Smooth muscle cell (in vitro differentiated cells): ENCODE results near the gene DCDC1. TPM values are rescaled to one million over a fixed set of nuclear protein-coding genes. Genes with fewer than 3 reads are reported as not detected.

Experiments used
- DNase-seq: peaks from one replicate; lab custom pipeline; 2025; ENCODE audit not compliant: unreplicated experiment; lab: John Stamatoyannopoulos, UW
- H2AFZ ChIP-seq: fragments of 200-600 bp; sonication (generic); 2 replicates; pipeline ENCODE4 v1.6.0; 2016; ENCODE audit warnings: antibody characterized with exemption, low read depth, mild to moderate bottlenecking
- H3F3A ChIP-seq: fragments of 200-600 bp; sonication (generic); 2 replicates; pipeline ENCODE4 v1.6.0; 2017; ENCODE audit warnings: antibody characterized with exemption, low read depth
- H3K27ac ChIP-seq: fragments of 200-600 bp; sonication (generic); 2 replicates; pipeline ENCODE4 v1.5.1; 2016; ENCODE audit warnings: low read depth, mild to moderate bottlenecking
- H3K27me3 ChIP-seq: fragments of 200-600 bp; sonication (generic); 2 replicates; pipeline ENCODE4 v1.6.1; 2016; ENCODE audit warnings: low read depth, mild to moderate bottlenecking
- H3K36me3 ChIP-seq: fragments of 200-600 bp; sonication (generic); 2 replicates; pipeline ENCODE4 v1.5.1; 2016; ENCODE audit warnings: low read depth
- H3K4me1 ChIP-seq: fragments of 200-600 bp; sonication (generic); 2 replicates; pipeline ENCODE4 v1.5.1; 2016; ENCODE audit warnings: low read depth
- H3K4me2 ChIP-seq: fragments of 200-600 bp; sonication (generic); 2 replicates; pipeline ENCODE4 v1.6.0; 2016; ENCODE audit warnings: mild to moderate bottlenecking
- H3K4me3 ChIP-seq: fragments of 200-600 bp; sonication (generic); 2 replicates; pipeline ENCODE4 v1.5.1; 2016; ENCODE audit warnings: mild to moderate bottlenecking
- H3K79me2 ChIP-seq: fragments of 200-600 bp; sonication (generic); 2 replicates; pipeline ENCODE4 v1.6.0; 2016; ENCODE audit warnings: low read depth, mild to moderate bottlenecking
- H3K9ac ChIP-seq: fragments of 200-600 bp; sonication (generic); 2 replicates; pipeline ENCODE4 v1.6.0; 2016; ENCODE audit warnings: low read depth
- H3K9me3 ChIP-seq: fragments of 200-600 bp; sonication (generic); replicated peaks from 2 replicates; pipeline ENCODE4 v1.5.1; 2016; ENCODE audit warnings: low read depth
- H4K20me1 ChIP-seq: fragments of 200-600 bp; sonication (generic); 2 replicates; pipeline ENCODE4 v1.6.0; 2016; ENCODE audit warnings: low read depth
- WGBS: methylation state at CpG from one replicate; pipeline ENCODE4 v1.1.7; 2016; ENCODE audit warnings: low lambda C conversion rate; 5-methylcytosine and 5-hydroxymethylcytosine counted together
- polyA plus RNA-seq: library from polyadenylated mRNA; unstranded; fragments of >200 nt; fragmentation: Nextera tagmentation; extraction: Ambion mirVana; gene quantifications from 2 replicates; pipeline ENCODE4 v1.2.1, GENCODE V29; 2016
- total RNA-seq: library from RNA; depleted of rRNA; stranded (reverse); fragments of >200 nt; gene quantifications from 2 replicates; pipeline ENCODE4 v1.2.3, GENCODE V29; 2014
- TF ChIP-seq, protein P1 (sequence below): fragments of 200-600 bp; sonication (generic); IDR thresholded peaks from 2 replicates; pipeline ENCODE4 v1.5.1; 2017; ENCODE audit warnings: borderline replicate concordance, mild to moderate bottlenecking, antibody characterized with exemption; ENCODE audit not compliant: insufficient read depth, poor library complexity, severe bottlenecking

DCDC1 gene
- total and polyA plus RNA-seq, 2 experiments from 2014 or later = 0.39 to 0.45 TPM

DNA sequence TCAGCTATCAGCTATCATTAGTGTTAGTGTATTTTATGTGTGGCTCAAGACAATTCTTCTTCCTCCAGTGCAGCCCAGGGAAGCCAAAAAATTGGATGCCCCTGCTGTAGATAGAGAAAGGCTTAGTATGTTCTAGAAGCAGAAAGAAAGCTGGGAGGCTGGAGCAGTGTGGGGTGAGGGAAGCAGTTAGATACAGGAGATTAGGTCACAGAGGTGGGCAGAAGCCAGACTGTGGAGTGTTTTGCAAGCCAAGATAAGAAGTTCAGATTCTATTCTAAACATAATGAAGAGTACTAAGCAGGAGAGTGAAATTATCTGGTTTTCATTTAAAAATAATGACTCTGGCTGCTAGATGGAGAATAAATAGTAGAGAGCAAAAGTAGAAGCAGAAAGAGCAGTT, 381.7 kb downstream of the DCDC1 start:
- H3K27me3 ChIP-seq = no peaks in the 10 kb centered on the region
- no peak overlapping the region for H2AFZ ChIP-seq
- H3F3A ChIP-seq = no peaks in the 10 kb centered on the region
- no peak overlapping the region for H3K27ac ChIP-seq
- no peaks in the 10 kb centered on the region for H3K79me2 ChIP-seq
- TF ChIP-seq, protein P1, sequence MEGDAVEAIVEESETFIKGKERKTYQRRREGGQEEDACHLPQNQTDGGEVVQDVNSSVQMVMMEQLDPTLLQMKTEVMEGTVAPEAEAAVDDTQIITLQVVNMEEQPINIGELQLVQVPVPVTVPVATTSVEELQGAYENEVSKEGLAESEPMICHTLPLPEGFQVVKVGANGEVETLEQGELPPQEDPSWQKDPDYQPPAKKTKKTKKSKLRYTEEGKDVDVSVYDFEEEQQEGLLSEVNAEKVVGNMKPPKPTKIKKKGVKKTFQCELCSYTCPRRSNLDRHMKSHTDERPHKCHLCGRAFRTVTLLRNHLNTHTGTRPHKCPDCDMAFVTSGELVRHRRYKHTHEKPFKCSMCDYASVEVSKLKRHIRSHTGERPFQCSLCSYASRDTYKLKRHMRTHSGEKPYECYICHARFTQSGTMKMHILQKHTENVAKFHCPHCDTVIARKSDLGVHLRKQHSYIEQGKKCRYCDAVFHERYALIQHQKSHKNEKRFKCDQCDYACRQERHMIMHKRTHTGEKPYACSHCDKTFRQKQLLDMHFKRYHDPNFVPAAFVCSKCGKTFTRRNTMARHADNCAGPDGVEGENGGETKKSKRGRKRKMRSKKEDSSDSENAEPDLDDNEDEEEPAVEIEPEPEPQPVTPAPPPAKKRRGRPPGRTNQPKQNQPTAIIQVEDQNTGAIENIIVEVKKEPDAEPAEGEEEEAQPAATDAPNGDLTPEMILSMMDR = no peak
- peaks cover 14% of the 10 kb centered on the region for H3K4me1 ChIP-seq
- no peak overlapping the region for H3K4me3 ChIP-seq
- DNase-seq = no peak
- H3K4me2 ChIP-seq = no peak overlapping the region
- no peak overlapping the region for H3K9ac ChIP-seq
- H3K9me3 ChIP-seq = no peaks in the 10 kb centered on the region
- no peaks in the 10 kb centered on the region for H3K36me3 ChIP-seq
- no peaks in the 10 kb centered on the region for H4K20me1 ChIP-seq

DNA sequence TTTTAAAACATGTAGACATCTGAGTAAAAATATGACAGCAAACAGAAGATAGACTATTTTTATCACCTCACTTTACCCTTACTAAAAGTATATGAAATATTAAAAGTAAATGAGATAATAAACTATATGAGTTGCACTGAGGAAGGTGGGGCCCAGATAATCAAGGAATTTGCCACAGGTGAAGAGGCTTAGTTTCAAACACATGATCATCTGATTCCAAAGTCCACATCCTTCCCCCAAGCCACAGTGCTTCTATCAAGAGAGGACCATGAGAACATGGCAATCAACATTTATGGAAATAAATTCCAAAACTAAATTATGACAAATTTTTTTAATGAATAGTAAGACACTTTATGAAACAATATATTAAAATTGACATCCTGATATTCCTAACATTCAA, 384.0 kb downstream of the DCDC1 start:
- DNase-seq = no peak
- no peaks in the 10 kb centered on the region for H4K20me1 ChIP-seq
- no peaks in the 10 kb centered on the region for H3K79me2 ChIP-seq
- H3K4me2 ChIP-seq = no peak overlapping the region
- H3K27me3 ChIP-seq = no peaks in the 10 kb centered on the region
- H3K4me1 ChIP-seq = peaks cover 20% of the 10 kb centered on the region
- H3K9me3 ChIP-seq = no peaks in the 10 kb centered on the region
- TF ChIP-seq, protein P1 = no peak
- peak overlapping the region; percentile 72 for H3K27ac ChIP-seq
- no peaks in the 10 kb centered on the region for H3F3A ChIP-seq
- H2AFZ ChIP-seq = no peak overlapping the region
- H3K9ac ChIP-seq = no peak overlapping the region
- no peak overlapping the region for H3K4me3 ChIP-seq
- no peaks in the 10 kb centered on the region for H3K36me3 ChIP-seq

DNA sequence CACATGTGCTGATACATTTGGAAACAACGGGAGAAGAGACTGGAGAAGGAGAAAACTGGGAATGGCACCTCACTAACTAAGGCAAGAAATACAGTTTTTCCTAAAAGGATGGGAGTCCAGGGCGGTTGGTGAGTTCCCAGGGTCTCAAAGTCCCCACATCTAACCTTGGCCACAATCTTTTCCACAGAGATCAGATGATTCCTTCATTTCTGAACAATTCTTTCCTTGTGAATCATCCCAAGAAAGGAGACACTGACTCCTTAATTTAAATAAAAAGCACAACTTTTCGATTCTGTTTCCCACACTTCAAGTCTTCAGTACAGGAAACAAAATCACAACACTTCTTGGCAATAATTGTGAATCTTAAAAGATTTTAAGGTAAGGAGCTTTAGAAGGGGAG, 384.7 kb downstream of the DCDC1 start:
- Histone ChIP-seq H2AFZ (peak overlapping the region; percentile 8), H3K4me2 (peak overlapping the region; percentile 13)
- 66% methylated on average over 3 of the region's 3 CpGs for WGBS

DNA sequence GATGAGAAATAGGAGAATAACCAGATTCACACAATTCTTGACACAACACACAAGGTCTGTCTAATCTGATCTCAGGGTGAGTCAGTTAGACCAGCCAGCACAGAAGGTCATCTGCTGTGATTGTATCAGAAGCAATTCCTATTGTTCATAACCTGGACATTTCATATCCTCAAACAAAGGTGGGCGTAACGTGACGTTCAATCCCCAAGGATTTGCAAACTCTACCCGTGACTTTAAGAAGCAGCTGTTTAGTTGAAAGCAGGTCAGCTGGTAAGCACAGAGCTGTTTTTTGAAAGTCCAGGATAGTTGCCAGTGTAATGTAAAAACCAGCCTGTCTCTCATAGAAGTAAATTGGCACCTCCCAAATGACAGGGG, 385.1 kb downstream of the DCDC1 start:
- Histone ChIP-seq H3K4me2 (peak overlapping the region; percentile 13), H3K4me1 (peaks cover 20% of the 10 kb centered on the region), H3K4me3 (no peak overlapping the region), H3K27ac (peak overlapping the region; percentile 72), H3K79me2 (no peaks in the 10 kb centered on the region), H3K27me3 (no peaks in the 10 kb centered on the region), H4K20me1 (no peaks in the 10 kb centered on the region), H3K9ac (no peak overlapping the region), H3K36me3 (no peaks in the 10 kb centered on the region), H3K9me3 (no peaks in the 10 kb centered on the region), H2AFZ (peak overlapping the region; percentile 8), H3F3A (no peaks in the 10 kb centered on the region)
- TF ChIP-seq, protein P1 = no peak
- 50% methylated on average over 4 of the region's 4 CpGs for WGBS
- DNase-seq = no peak

More for the DNA sequence above, 384.7 kb downstream of the DCDC1 start:
- H3K27ac ChIP-seq = peak overlapping the region; percentile 72
- H3K9ac ChIP-seq = no peak overlapping the region
- H3K4me3 ChIP-seq = no peak overlapping the region
- H3K79me2 ChIP-seq = no peaks in the 10 kb centered on the region
- H4K20me1 ChIP-seq = no peaks in the 10 kb centered on the region
- no peak for DNase-seq
- no peaks in the 10 kb centered on the region for H3F3A ChIP-seq
- TF ChIP-seq, protein P1 = no peak
- peaks cover 20% of the 10 kb centered on the region for H3K4me1 ChIP-seq
- no peaks in the 10 kb centered on the region for H3K27me3 ChIP-seq
- H3K36me3 ChIP-seq = no peaks in the 10 kb centered on the region
- H3K9me3 ChIP-seq = no peaks in the 10 kb centered on the region
